BE2C (cell line): ENCODE measurements around the gene MFSD6L. TPM values are rescaled to one million over a fixed set of nuclear protein-coding genes. Genes with fewer than 3 reads are reported as not detected.

ENCODE experiments used
- DNase-seq: peaks from one replicate; pipeline ENCODE4 v3.0.0-alpha.2; 2020
- H3K27me3 ChIP-seq: fragments of 250-450 bp; sonication (Bioruptor Pico); 2 replicates; pipeline ENCODE4 v1.5.1; 2020; ENCODE audit warnings: mild to moderate bottlenecking
- H3K36me3 ChIP-seq: fragments of 250-450 bp; sonication (Bioruptor Pico); 2 replicates; pipeline ENCODE4 v1.5.1; 2020; ENCODE audit warnings: mild to moderate bottlenecking
- H3K4me1 ChIP-seq: fragments of 250-450 bp; sonication (Bioruptor Pico); 2 replicates; pipeline ENCODE4 v1.5.1; 2020
- H3K4me3 ChIP-seq: 2 replicates; pipeline ENCODE4 v1.5.1; 2011; ENCODE audit warnings: low read depth, low read length
- H3K9me3 ChIP-seq: fragments of 250-450 bp; sonication (Bioruptor Pico); 2 replicates; pipeline ENCODE4 v1.5.1; 2020
- CTCF ChIP-seq: IDR thresholded peaks from 2 replicates; pipeline ENCODE4 v1.5.1; 2012; ENCODE audit warnings: mild to moderate bottlenecking, low read depth, low read length
- polyA plus RNA-seq: library from polyadenylated mRNA; unstranded; fragments of >200 nt; gene quantifications from one replicate; pipeline ENCODE4 v1.2.1, GENCODE V29; 2012; ENCODE audit warnings: low read depth, missing spikeins; ENCODE audit not compliant: insufficient read length, insufficient read depth

Gene MFSD6L
- not detected for polyA plus RNA-seq

GRCh38 chr17:8798846-8799569 is at the start of gene MFSD6L:
Gene MFSD6L (minus strand): TSS chr17:8799365. CDS start chr17:8799120, 245 bp downstream.
- Histone ChIP-seq H3K9me3 (no peaks in the 10 kb centered on the region), H3K36me3 (no peaks in the 10 kb centered on the region), H3K4me1 (no peaks in the 10 kb centered on the region), H3K4me3 (no peak within 1 kb of the TSS), H3K27me3 (no peaks in the 10 kb centered on the region)
- no peak for TF ChIP-seq CTCF
- no peak for DNase-seq

GRCh38 chr17:8847891-8848290 is 48.7 kb upstream of the MFSD6L start:
- no peaks in the 10 kb centered on the region for H3K27me3 ChIP-seq
- no peaks in the 10 kb centered on the region for H3K4me1 ChIP-seq
- no peaks in the 10 kb centered on the region for H3K36me3 ChIP-seq
- H3K4me3 ChIP-seq, result no peak overlapping the region
- no peak for TF ChIP-seq CTCF
- no peak for DNase-seq
- no peaks in the 10 kb centered on the region for H3K9me3 ChIP-seq

GRCh38 chr17:8846768-8847211 is 47.6 kb upstream of the MFSD6L start:
- no peak for TF ChIP-seq CTCF
- Histone ChIP-seq H3K9me3 (no peaks in the 10 kb centered on the region), H3K4me1 (no peaks in the 10 kb centered on the region), H3K27me3 (no peaks in the 10 kb centered on the region), H3K36me3 (no peaks in the 10 kb centered on the region), H3K4me3 (no peak overlapping the region)
- DNase-seq, result no peak

GRCh38 chr17:8844229-8845218 is 45.4 kb upstream of the MFSD6L start:
- no peak for TF ChIP-seq CTCF
- no peaks in the 10 kb centered on the region for H3K4me1 ChIP-seq
- no peaks in the 10 kb centered on the region for H3K36me3 ChIP-seq

GRCh38 chr17:8843344-8843743 is 44.2 kb upstream of the MFSD6L start:
- Histone ChIP-seq H3K36me3 (no peaks in the 10 kb centered on the region), H3K27me3 (no peaks in the 10 kb centered on the region)
- TF ChIP-seq CTCF, result no peak

More at GRCh38 chr17:8844229-8845218, 45.4 kb upstream of the MFSD6L start:
- Histone ChIP-seq H3K4me3 (no peak overlapping the region), H3K27me3 (no peaks in the 10 kb centered on the region), H3K9me3 (no peaks in the 10 kb centered on the region)
- no peak for DNase-seq

More at GRCh38 chr17:8843344-8843743, 44.2 kb upstream of the MFSD6L start:
- H3K9me3 ChIP-seq, result no peaks in the 10 kb centered on the region
- no peak overlapping the region for H3K4me3 ChIP-seq
- no peaks in the 10 kb centered on the region for H3K4me1 ChIP-seq
- DNase-seq, result no peak
